ENCODE measurements around the gene ARHGEF37.

Gene ARHGEF37

DNA sequence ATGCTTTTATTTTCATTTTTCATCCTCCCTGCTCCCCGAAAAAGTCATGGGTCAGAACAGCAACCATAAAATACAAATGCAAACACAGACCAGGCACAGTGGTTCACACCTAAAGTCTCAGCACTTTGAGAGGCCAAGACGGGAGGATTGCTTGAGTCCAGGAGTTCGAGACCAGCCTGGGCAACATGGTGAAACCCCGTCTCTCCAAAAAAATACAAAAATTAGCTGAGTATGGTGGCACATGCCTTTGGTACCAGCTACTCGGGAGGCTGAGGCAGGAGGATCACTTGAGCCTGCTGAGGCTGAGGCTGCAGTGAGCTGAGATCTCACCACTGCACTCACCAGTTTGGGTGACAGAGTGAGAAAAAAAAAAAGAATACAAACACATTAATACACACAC lies 60.3 kb downstream of the ARHGEF37 start:
- Histone ChIP-seq H3K9me3 (ENCODE audit: control insufficient read depth, insufficient read depth, low read length) (no peaks in the 10 kb centered on the region), H3F3A (ENCODE audit: control insufficient read depth, insufficient read depth) (no peaks in the 10 kb centered on the region), H3K36me3 (ENCODE audit: control insufficient read depth, low read length) (no peaks in the 10 kb centered on the region), H3K79me2 (ENCODE audit: control insufficient read depth, low read length) (no peaks in the 10 kb centered on the region), H4K20me1 (ENCODE audit: control insufficient read depth, insufficient read depth, low read depth, low read length) (no peaks in the 10 kb centered on the region), H3K27ac (ENCODE audit: low read depth, low read length) (no peak overlapping the region), H3K9me2 (replicated peaks; ENCODE audit: control insufficient read depth, low read length) (no peaks in the 10 kb centered on the region), H3K4me3 (ENCODE audit: low read length) (no peak overlapping the region), H3K4me2 (ENCODE audit: low read length) (no peak overlapping the region), H3K4me1 (ENCODE audit: control insufficient read depth, low read length) (peaks cover 13% of the 10 kb centered on the region), H3K27me3 (ENCODE audit: control insufficient read depth, low read length) (no peaks in the 10 kb centered on the region)
- TF ChIP-seq CTCF (IDR thresholded peaks at IDR 0.05; ENCODE audit: low read depth, low read length, poor library complexity, severe bottlenecking), result no peak
- TF ChIP-seq EZH2phosphoT487 (IDR thresholded peaks at IDR 0.05; ENCODE audit: borderline replicate concordance, low read length), result no peak

DNA sequence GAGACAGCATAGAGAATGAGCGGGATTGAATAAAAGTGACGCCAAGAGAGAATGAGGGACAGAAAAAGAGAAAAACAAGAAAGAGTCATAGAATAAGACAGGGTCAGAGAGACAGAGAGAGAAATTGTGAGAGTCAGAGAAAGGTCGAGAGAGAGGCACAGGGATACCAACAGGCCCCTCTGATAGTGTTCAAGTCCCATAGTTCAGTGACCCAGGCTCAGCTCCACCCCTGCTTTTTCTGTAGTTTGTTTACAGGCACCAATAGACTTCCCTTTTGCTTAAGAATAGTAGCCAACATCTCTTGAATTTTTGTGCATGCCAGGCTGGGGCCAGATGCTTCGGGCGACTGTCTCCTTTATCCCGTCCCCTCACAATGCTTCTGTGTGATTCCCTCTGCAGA lies 62.5 kb downstream of the ARHGEF37 start:
- no peak overlapping the region for H3K27ac ChIP-seq (ENCODE audit: low read depth, low read length)
- TF ChIP-seq CTCF (IDR thresholded peaks at IDR 0.05; ENCODE audit: low read depth, low read length, poor library complexity, severe bottlenecking) (no peak), EZH2phosphoT487 (IDR thresholded peaks at IDR 0.05; ENCODE audit: borderline replicate concordance, low read length) (no peak)
- H3K4me1 ChIP-seq (ENCODE audit: control insufficient read depth, low read length), result peaks cover 35% of the 10 kb centered on the region
- H3K4me3 ChIP-seq (ENCODE audit: low read length), result no peak overlapping the region
- H3F3A ChIP-seq (ENCODE audit: control insufficient read depth, insufficient read depth), result peaks cover 6% of the 10 kb centered on the region
- H3K9me2 ChIP-seq (replicated peaks; ENCODE audit: control insufficient read depth, low read length), result no peaks in the 10 kb centered on the region
- H3K9me3 ChIP-seq (ENCODE audit: control insufficient read depth, insufficient read depth, low read length), result no peaks in the 10 kb centered on the region
- no peaks in the 10 kb centered on the region for H3K79me2 ChIP-seq (ENCODE audit: control insufficient read depth, low read length)
- no peak overlapping the region for H3K4me2 ChIP-seq (ENCODE audit: low read length)
- H3K36me3 ChIP-seq (ENCODE audit: control insufficient read depth, low read length), result no peaks in the 10 kb centered on the region
- H3K27me3 ChIP-seq (ENCODE audit: control insufficient read depth, low read length), result no peaks in the 10 kb centered on the region
- H4K20me1 ChIP-seq (ENCODE audit: control insufficient read depth, insufficient read depth, low read depth, low read length), result no peaks in the 10 kb centered on the region

DNA sequence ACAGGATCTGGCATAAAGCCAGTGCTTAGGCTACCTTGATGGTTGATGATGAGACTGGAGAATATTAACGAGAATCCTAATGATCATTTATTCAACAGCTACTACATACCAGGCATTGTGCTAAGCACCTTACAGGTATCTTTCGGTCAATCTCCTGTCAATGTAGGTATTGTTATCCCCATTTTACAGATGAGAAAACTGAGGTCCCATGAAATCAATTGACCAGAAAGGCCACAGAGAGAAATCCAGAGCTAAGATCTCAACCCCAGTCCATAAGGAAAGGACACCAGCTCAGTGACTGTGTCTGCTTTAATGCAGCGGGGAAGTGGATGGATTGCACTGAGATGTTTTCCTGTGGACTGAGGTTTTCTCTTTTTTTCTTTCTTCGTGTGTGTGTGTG lies 63.3 kb downstream of the ARHGEF37 start:
- TF ChIP-seq EZH2phosphoT487 (IDR thresholded peaks at IDR 0.05; ENCODE audit: borderline replicate concordance, low read length), result no peak
- no peak for TF ChIP-seq CTCF (IDR thresholded peaks at IDR 0.05; ENCODE audit: low read depth, low read length, poor library complexity, severe bottlenecking)
- H3K4me1 ChIP-seq (ENCODE audit: control insufficient read depth, low read length), result peaks cover 39% of the 10 kb centered on the region
- no peaks in the 10 kb centered on the region for H3K9me2 ChIP-seq (replicated peaks; ENCODE audit: control insufficient read depth, low read length)
- no peak overlapping the region for H3K27ac ChIP-seq (ENCODE audit: low read depth, low read length)
- H3K79me2 ChIP-seq (ENCODE audit: control insufficient read depth, low read length), result no peaks in the 10 kb centered on the region
- H3K27me3 ChIP-seq (ENCODE audit: control insufficient read depth, low read length), result no peaks in the 10 kb centered on the region
- H4K20me1 ChIP-seq (ENCODE audit: control insufficient read depth, insufficient read depth, low read depth, low read length), result no peaks in the 10 kb centered on the region
- no peaks in the 10 kb centered on the region for H3K36me3 ChIP-seq (ENCODE audit: control insufficient read depth, low read length)
- H3K9me3 ChIP-seq (ENCODE audit: control insufficient read depth, insufficient read depth, low read length), result no peaks in the 10 kb centered on the region
- no peak overlapping the region for H3K4me3 ChIP-seq (ENCODE audit: low read length)
- H3F3A ChIP-seq (ENCODE audit: control insufficient read depth, insufficient read depth), result peaks cover 6% of the 10 kb centered on the region
- no peak overlapping the region for H3K4me2 ChIP-seq (ENCODE audit: low read length)

DNA sequence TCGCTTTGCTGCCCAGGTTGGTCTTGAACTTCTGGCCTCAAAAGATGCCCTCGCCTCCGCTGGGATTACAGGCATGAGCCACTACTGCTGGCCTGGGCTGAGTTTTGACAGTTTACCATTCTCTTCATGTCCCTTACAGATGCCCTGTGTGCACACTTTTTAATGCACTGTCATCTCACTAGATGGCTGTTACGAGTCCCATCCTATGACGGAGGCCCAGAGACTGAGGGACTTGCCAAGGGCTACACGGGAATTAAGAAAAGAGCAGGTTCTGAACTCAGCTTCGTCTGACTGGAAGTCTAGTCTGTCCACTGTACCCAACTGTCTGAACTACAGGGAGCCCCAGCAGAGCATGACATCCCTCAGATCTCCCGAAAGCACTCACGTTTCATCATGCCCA lies 63.9 kb downstream of the ARHGEF37 start:
- no peaks in the 10 kb centered on the region for H3K27me3 ChIP-seq (ENCODE audit: control insufficient read depth, low read length)
- H3K36me3 ChIP-seq (ENCODE audit: control insufficient read depth, low read length), result no peaks in the 10 kb centered on the region
- H3K79me2 ChIP-seq (ENCODE audit: control insufficient read depth, low read length), result no peaks in the 10 kb centered on the region
- no peaks in the 10 kb centered on the region for H4K20me1 ChIP-seq (ENCODE audit: control insufficient read depth, insufficient read depth, low read depth, low read length)
- peaks cover 6% of the 10 kb centered on the region for H3F3A ChIP-seq (ENCODE audit: control insufficient read depth, insufficient read depth)
- no peak overlapping the region for H3K27ac ChIP-seq (ENCODE audit: low read depth, low read length)
- no peak overlapping the region for H3K4me2 ChIP-seq (ENCODE audit: low read length)
- TF ChIP-seq EZH2phosphoT487 (IDR thresholded peaks at IDR 0.05; ENCODE audit: borderline replicate concordance, low read length) (no peak), CTCF (IDR thresholded peaks at IDR 0.05; ENCODE audit: low read depth, low read length, poor library complexity, severe bottlenecking) (no peak)
- H3K9me3 ChIP-seq (ENCODE audit: control insufficient read depth, insufficient read depth, low read length), result no peaks in the 10 kb centered on the region
- H3K4me1 ChIP-seq (ENCODE audit: control insufficient read depth, low read length), result peaks cover 39% of the 10 kb centered on the region
- H3K4me3 ChIP-seq (ENCODE audit: low read length), result no peak overlapping the region
- no peaks in the 10 kb centered on the region for H3K9me2 ChIP-seq (replicated peaks; ENCODE audit: control insufficient read depth, low read length)
